ENCODE data around the gene AUTS2. TPM values are rescaled to one million over a fixed set of nuclear protein-coding genes. Genes with fewer than 3 reads are reported as not detected.

AUTS2 gene
- polyA plus RNA-seq, 3 donors = 0.08 to 0.35 TPM; not detected in 1

DNA sequence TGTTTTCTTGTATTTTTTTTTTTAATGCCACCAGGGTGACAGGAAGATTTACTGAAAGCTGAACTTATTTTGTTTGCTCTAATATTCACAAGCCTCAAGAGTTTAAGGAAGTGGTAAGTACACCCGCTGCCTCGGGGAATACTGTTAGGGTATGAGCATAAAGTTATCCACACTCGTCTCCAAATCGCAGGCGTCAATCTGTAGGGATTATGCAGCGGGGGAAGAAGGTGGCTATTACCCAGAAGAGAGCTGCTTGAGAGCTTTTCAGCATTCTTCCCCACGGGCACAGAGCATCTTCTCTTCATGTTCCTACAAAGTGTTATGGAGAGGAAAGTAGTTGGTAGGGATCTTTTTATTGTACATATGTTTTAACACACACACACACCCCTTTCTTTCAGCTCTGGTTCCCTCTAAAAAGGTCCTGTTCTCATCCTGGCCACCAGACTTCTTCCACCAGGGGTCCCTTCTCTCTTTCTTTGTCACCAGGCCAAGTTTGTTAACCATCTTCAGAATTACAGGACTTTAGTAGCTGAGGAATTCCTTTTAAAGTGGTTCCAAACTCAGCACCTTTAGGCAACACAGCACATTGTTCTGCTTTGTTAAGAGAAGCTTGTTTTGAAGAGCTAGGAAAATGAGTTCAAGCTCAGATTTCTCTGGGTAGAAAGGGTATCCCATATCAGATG, 1122.1 kb downstream of the AUTS2 start:
- no peaks in the 10 kb centered on the region for H3K79me2 ChIP-seq (ENCODE audit: insufficient read depth, low read length)
- H3K4me3 Mint-ChIP-seq = peak overlapping the region in 1 of 2 donors; percentile 28
- intact Hi-C loops (cut with micrococcal nuclease) = no loop called here
- H3K36me3 Mint-ChIP-seq = no peaks in the 10 kb centered on the region
- H3K4me1 Mint-ChIP-seq = peaks cover 10% of the 10 kb centered on the region
- no peaks in the 10 kb centered on the region for H3K4me1 ChIP-seq (ENCODE audit: control insufficient read depth in 1 of 2, insufficient read depth in 2 of 2, low read length in 2 of 2)
- H3K4me3 ChIP-seq (replicated peaks in 1 of 3; ENCODE audit: low read depth in 2 of 3, low read length in 3 of 3) = no peak overlapping the region
- H3K27ac Mint-ChIP-seq = no peak overlapping the region
- H3K4me2 ChIP-seq (replicated peaks; ENCODE audit: extremely low read depth, low read length, poor library complexity, severe bottlenecking) = no peak overlapping the region
- no peaks in the 10 kb centered on the region for H3K9me3 ChIP-seq (replicated peaks in 1 of 2; ENCODE audit: control insufficient read depth in 1 of 2, insufficient read depth in 1 of 2, low read length in 2 of 2)
- no peak for DNase-seq
- H4K20me1 ChIP-seq (ENCODE audit: insufficient read depth, low read length) = no peaks in the 10 kb centered on the region
- H3K9me3 Mint-ChIP-seq = peaks cover 0 to 2% (median 0%) of the 10 kb centered on the region in 7 donors
- no peaks in the 10 kb centered on the region for H3K27me3 ChIP-seq (ENCODE audit: control insufficient read depth in 2 of 2, insufficient read depth in 2 of 2, low read length in 2 of 2)
- H2AFZ ChIP-seq (ENCODE audit: insufficient read depth, low read depth, low read length, poor library complexity, severe bottlenecking) = peak overlapping the region; percentile 59
- TF ChIP-seq CTCF (IDR thresholded peaks at IDR 0.05) = no peak
- H3K9ac ChIP-seq (ENCODE audit: insufficient read depth, low read length, poor library complexity, severe bottlenecking) = no peak overlapping the region
- H3K36me3 ChIP-seq (replicated peaks in 1 of 2; ENCODE audit: control insufficient read depth in 1 of 2, insufficient read depth in 2 of 2, low read length in 2 of 2) = no peaks in the 10 kb centered on the region
- H3K27ac ChIP-seq (ENCODE audit: low read depth in 1 of 2, low read length in 2 of 2) = no peak overlapping the region
- H3K27me3 Mint-ChIP-seq (ENCODE audit: low read depth in 3 of 3) = peaks cover under 1 to 10% (median 2%) of the 10 kb centered on the region in 3 donors
- WGBS (ENCODE audit: insufficient coverage) = no CpG with 5 or more reads among the region's 7 CpGs

DNA sequence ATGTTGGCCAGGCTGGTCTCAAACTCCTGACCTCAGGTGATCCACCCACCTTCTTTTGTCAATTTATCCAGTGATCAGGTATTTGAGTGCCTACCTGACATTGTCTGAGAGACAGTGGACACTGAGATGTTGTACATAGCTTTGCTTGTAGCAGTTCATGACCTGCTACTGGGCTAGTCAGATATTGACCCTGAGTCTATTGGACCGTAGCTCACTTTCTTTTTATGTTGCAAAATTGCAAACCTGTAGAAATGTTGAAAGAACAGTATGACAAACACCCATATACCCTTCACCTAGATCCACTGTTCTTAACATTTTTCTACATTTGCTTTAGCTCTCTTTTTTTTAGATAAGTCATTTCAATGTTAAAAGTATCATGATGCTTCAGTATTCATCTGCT, 1123.2 kb downstream of the AUTS2 start:
- WGBS (ENCODE audit: insufficient coverage) = no CpG with 5 or more reads among the region's 1 CpG
- H3K27ac ChIP-seq (ENCODE audit: low read depth in 1 of 2, low read length in 2 of 2) = no peak overlapping the region
- no peaks in the 10 kb centered on the region for H3K4me1 ChIP-seq (ENCODE audit: control insufficient read depth in 1 of 2, insufficient read depth in 2 of 2, low read length in 2 of 2)
- DNase-seq = no peak
- H3K79me2 ChIP-seq (ENCODE audit: insufficient read depth, low read length) = no peaks in the 10 kb centered on the region
- Mint-ChIP-seq H3K4me1 (peaks cover 10% of the 10 kb centered on the region), H3K36me3 (no peaks in the 10 kb centered on the region), H3K27ac (no peak overlapping the region), H3K27me3 (ENCODE audit: low read depth in 3 of 3) (peaks cover 0 to 6% (median 2%) of the 10 kb centered on the region in 3 donors), H3K9me3 (no peaks in the 10 kb centered on the region), H3K4me3 (no peak overlapping the region)
- no peak overlapping the region for H3K4me2 ChIP-seq (replicated peaks; ENCODE audit: extremely low read depth, low read length, poor library complexity, severe bottlenecking)
- no peaks in the 10 kb centered on the region for H3K27me3 ChIP-seq (ENCODE audit: control insufficient read depth in 2 of 2, insufficient read depth in 2 of 2, low read length in 2 of 2)
- intact Hi-C loops (cut with micrococcal nuclease) = no loop called here
- H4K20me1 ChIP-seq (ENCODE audit: insufficient read depth, low read length) = no peaks in the 10 kb centered on the region
- no peak overlapping the region for H3K9ac ChIP-seq (ENCODE audit: insufficient read depth, low read length, poor library complexity, severe bottlenecking)
- H3K4me3 ChIP-seq (replicated peaks in 1 of 3; ENCODE audit: low read depth in 2 of 3, low read length in 3 of 3) = no peak overlapping the region
- H3K36me3 ChIP-seq (replicated peaks in 1 of 2; ENCODE audit: control insufficient read depth in 1 of 2, insufficient read depth in 2 of 2, low read length in 2 of 2) = no peaks in the 10 kb centered on the region
- no peak overlapping the region for H2AFZ ChIP-seq (ENCODE audit: insufficient read depth, low read depth, low read length, poor library complexity, severe bottlenecking)
- no peak for TF ChIP-seq CTCF (IDR thresholded peaks at IDR 0.05)
- no peaks in the 10 kb centered on the region for H3K9me3 ChIP-seq (replicated peaks in 1 of 2; ENCODE audit: control insufficient read depth in 1 of 2, insufficient read depth in 1 of 2, low read length in 2 of 2)

Data from CD14-positive monocyte (primary cell).